Gastroesophageal sphincter (tissue), 4 donors: ENCODE measurements around the gene C19orf12. TPM values are rescaled to one million over a fixed set of nuclear protein-coding genes. Genes with fewer than 3 reads are reported as not detected.
A peak's percentile ranks its signal among the peaks of the same experiment; 100 is the strongest.

Source experiments
- ATAC-seq: fragments of 150-250 bp; one replicate; pipeline ENCODE4 v1.9.1; 2016; ENCODE audit warnings: mild to moderate bottlenecking, moderate library complexity
- H3K27ac ChIP-seq, 4 donors: fragments of 200-600 bp; sonication (generic) in 3 of 4; 1 replicate in 3 of 4; 2 replicates in 1 of 4; pipeline ENCODE4 v1.5.1; 2016 to 2019
- H3K27me3 ChIP-seq: fragments of 200-600 bp; sonication (generic); one replicate; pipeline ENCODE4 v1.5.1; 2019
- H3K36me3 ChIP-seq, 2 donors: fragments of 200-600 bp; sonication (generic); one replicate each; pipeline ENCODE4 v1.5.1; 2019; ENCODE audit warnings: control low read depth in 1 of 2
- H3K4me1 ChIP-seq, 3 donors: fragments of 200-600 bp; sonication (generic); 1 replicate in 2 of 3; 2 replicates in 1 of 3; pipeline ENCODE4 v1.5.1; 2016 to 2019; ENCODE audit warnings: control low read depth in 2 of 3
- H3K4me3 ChIP-seq, 2 donors: fragments of 200-600 bp; sonication (generic); one replicate each; pipeline ENCODE4 v1.5.1; 2019; ENCODE audit warnings: mild to moderate bottlenecking in 1 of 2, moderate library complexity in 1 of 2
- H3K9me3 ChIP-seq, 3 donors: fragments of 200-600 bp; sonication (generic); one replicate each; pipeline ENCODE4 v1.5.1; 2017 to 2019; ENCODE audit warnings: control low read depth in 2 of 3
- EP300 ChIP-seq: sonication (generic); formaldehyde crosslinking; IDR thresholded peaks from one replicate; pipeline ENCODE4 v1.6.1; 2017; ENCODE audit warnings: antibody characterized with exemption, mild to moderate bottlenecking
- POLR2A ChIP-seq, 2 donors: fragments of 450-650 bp; IDR thresholded peaks; one replicate each; pipeline ENCODE4 v1.6.1; 2017; ENCODE audit warnings: antibody characterized with exemption in 2 of 2, mild to moderate bottlenecking in 2 of 2, moderate library complexity in 1 of 2
- POLR2AphosphoS5 ChIP-seq: sonication (generic); formaldehyde crosslinking; IDR thresholded peaks from one replicate; pipeline ENCODE4 v1.6.1; 2017; ENCODE audit warnings: antibody characterized with exemption
- WGBS, 2 donors: methylation state at CpG; one replicate each; pipeline ENCODE4 v1.1.5; 2018; ENCODE audit warnings: low coverage in 1 of 2; 5-methylcytosine and 5-hydroxymethylcytosine counted together
- total RNA-seq, 4 donors: library from RNA; depleted of rRNA; stranded (reverse); fragments of >200 nt; gene quantifications; one replicate each; pipeline ENCODE4 v1.1.0, GENCODE V29; 2016
- TF ChIP-seq, protein P1 (sequence below), 4 experiments: fragments of 200-600 bp in 2 of 4; fragments of 450-650 bp in 2 of 4; sonication (generic) in 1 of 4; IDR thresholded peaks; one replicate each; pipeline ENCODE4 v1.5.1; 2017 to 2019; ENCODE audit warnings: antibody characterized with exemption in 4 of 4, mild to moderate bottlenecking in 2 of 4, moderate library complexity in 2 of 4

Gene C19orf12
- total RNA-seq, 4 donors from 2014 or later: 37.6 to 62.1 (median 49.7) TPM

DNA sequence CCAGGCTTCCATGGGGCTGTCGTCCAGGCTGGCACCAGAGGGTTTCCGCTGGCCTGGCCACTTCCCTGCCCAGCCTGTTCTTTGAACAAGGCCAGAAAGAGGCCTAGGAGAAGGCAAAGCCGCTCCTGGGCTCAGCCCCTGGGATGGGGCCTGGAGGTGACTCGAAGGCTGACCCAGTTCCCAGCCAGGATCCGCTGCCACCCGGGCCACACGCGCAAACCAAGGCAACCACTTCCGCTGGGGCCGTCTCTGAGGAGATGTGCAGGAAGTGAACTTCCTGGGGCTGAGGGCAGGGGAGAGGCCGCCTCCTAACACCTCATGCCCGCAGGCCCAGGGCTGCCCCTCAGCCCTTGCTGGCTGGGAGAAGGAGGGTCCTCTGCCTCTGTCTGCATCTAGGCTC is 34.6 kb downstream of the C19orf12 start:
- H3K4me3 ChIP-seq: no peak overlapping the region
- TF ChIP-seq, protein P1, sequence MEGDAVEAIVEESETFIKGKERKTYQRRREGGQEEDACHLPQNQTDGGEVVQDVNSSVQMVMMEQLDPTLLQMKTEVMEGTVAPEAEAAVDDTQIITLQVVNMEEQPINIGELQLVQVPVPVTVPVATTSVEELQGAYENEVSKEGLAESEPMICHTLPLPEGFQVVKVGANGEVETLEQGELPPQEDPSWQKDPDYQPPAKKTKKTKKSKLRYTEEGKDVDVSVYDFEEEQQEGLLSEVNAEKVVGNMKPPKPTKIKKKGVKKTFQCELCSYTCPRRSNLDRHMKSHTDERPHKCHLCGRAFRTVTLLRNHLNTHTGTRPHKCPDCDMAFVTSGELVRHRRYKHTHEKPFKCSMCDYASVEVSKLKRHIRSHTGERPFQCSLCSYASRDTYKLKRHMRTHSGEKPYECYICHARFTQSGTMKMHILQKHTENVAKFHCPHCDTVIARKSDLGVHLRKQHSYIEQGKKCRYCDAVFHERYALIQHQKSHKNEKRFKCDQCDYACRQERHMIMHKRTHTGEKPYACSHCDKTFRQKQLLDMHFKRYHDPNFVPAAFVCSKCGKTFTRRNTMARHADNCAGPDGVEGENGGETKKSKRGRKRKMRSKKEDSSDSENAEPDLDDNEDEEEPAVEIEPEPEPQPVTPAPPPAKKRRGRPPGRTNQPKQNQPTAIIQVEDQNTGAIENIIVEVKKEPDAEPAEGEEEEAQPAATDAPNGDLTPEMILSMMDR (IDR thresholded peaks at IDR 0.05): no peak
- TF ChIP-seq POLR2AphosphoS5 (no peak), POLR2A (IDR thresholded peaks at IDR 0.05) (no peak), EP300 (no peak)
- no peaks in the 10 kb centered on the region for H3K9me3 ChIP-seq
- ATAC-seq: no peak
- 40% methylated on average over 1 of the region's 12 CpGs; no CpG with 5 or more reads in 1 of the 2 donors for whole genome bisulfite sequencing, 2 donors
- H3K36me3 ChIP-seq: peaks cover 0 to 30% of the 10 kb centered on the region in 2 donors
- H3K27me3 ChIP-seq: no peaks in the 10 kb centered on the region
- H3K4me1 ChIP-seq: peaks cover 0 to 83% (median 56%) of the 10 kb centered on the region in 3 donors
- H3K27ac ChIP-seq: peak overlapping the region in 3 of 4 donors; percentile 69 to 82 (median 75)

DNA sequence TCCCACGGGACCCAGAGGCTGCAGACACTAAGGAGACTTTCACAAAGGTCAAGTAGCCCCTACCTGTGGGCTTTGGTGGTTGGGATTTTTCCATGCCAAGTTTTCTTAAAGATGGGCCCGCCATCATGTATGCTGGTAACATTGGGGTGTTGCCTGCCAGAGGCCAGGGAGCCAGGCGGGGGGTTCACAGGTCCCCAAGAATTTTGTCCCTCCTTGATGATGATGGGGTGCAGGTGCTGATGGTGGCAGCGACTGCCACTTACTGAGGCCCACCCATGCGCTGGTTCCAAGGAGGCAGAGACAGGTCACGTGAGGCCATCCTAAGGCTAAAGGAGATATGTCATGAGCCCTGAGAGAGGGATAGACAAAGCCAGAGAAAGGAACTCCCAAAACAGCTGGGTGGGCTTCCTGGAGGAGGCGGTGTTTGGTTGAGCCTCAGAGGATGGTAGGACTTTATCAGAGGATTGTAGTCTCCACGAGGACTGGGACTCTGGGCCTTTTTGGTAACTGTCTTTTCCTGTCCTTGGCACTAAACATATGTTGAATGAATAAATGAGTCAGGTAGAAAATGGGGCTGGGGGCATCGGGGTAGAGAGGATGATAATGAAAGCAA is 35.4 kb downstream of the C19orf12 start:
- H3K9me3 ChIP-seq: no peaks in the 10 kb centered on the region
- H3K27me3 ChIP-seq: no peaks in the 10 kb centered on the region
- no peak for ATAC-seq
- 80 to 86% methylated on average over 2 of the region's 9 CpGs for WGBS, 2 donors
- H3K27ac ChIP-seq: peak overlapping the region in 3 of 4 donors; percentile 69 to 82 (median 75)
- peaks cover 0 to 84% (median 56%) of the 10 kb centered on the region in 3 donors for H3K4me1 ChIP-seq
- TF ChIP-seq EP300 (no peak), POLR2AphosphoS5 (no peak), POLR2A (IDR thresholded peaks at IDR 0.05) (no peak)
- TF ChIP-seq, protein P1 (IDR thresholded peaks at IDR 0.05): no peak
- H3K36me3 ChIP-seq: peaks cover 0 to 37% of the 10 kb centered on the region in 2 donors
- H3K4me3 ChIP-seq: no peak overlapping the region

DNA sequence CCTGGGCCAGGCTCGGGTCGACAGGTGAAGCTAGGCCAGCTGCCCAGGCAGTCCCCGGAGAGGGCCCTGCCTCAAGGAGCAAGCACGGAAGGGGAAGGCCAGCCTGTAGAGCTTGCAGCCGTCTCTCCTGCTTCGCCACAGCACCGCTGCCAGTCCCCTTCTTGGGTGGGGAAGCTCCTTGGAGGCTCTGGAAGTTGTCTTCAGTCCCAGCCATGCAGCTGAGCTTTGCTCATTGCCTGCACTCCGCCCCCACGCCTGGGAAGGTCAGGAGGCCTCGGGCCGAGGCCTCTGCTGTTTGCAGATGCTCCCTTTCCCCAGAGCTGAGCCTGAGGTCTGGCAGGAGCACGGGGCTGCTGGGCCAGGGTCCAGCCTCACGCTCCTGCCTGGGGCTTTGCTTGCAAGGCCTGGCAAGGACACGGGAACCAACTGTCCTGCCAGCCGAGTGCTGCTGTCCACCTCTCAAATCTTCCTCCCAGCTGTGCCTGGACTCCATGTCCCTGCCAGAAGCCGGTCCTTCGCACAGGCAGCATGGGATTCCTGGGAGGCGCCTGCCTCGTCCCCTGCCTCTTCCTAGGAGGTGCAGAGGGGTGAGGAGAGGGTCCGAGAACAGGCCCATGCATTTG is 36.5 kb downstream of the C19orf12 start:
- peak; percentile 76 for TF ChIP-seq POLR2AphosphoS5
- peak; percentile 60 for TF ChIP-seq EP300
- TF ChIP-seq POLR2A (IDR thresholded peaks at IDR 0.05): no peak
- Histone ChIP-seq H3K4me3 (no peak overlapping the region), H3K9me3 (no peaks in the 10 kb centered on the region), H3K27me3 (no peaks in the 10 kb centered on the region), H3K36me3 (peaks cover 0 to 48% of the 10 kb centered on the region in 2 donors), H3K4me1 (peaks cover 0 to 92% (median 56%) of the 10 kb centered on the region in 3 donors), H3K27ac (peak overlapping the region; percentile 3 to 82 (median 78))
- WGBS, 2 donors: 31% methylated on average over 3 of the region's 20 CpGs; no CpG with 5 or more reads in 1 of the 2 donors
- peak; percentile 87 for ATAC-seq

DNA sequence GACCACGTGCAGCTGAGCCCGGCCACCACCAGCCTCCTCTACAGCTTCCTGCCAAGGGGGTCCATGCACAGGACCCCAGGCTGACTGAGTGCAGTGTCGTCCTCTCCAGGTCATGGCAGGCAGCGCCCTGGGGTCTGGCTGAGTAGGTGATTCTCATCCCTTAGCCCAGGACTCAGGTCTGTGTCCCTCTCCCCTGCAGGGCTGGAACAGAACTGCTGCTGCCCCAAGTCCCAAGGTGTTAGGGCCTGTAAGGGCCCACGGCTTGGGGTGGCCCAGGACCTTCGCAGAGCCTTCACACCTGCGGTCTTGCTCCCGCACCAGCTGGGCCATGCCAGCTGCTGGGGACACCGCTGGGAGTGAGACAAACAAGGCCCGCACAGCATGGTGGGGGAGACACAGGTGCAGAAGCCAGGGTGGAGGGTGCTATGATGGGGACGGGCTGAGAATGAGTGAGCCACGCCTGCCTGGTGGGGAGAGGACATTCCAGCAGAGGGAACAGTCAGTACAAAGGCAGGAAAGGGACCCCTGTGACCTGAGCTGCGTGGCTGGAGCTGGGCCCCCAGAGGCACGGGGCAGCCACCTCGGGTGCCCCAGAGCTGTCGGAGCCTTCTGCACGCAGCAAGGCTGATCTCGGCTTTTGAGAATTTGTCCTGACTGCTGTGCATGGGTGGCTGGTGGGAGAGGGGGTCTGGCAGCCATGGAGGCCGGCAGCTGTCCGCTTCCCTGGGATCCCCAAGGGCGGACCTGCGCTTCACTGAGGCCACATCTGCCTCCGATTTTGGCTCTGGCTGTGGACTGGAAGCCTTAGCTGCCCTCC is 37.9 kb downstream of the C19orf12 start:
- Histone ChIP-seq H3K9me3 (no peaks in the 10 kb centered on the region), H3K36me3 (peaks cover 0 to 53% of the 10 kb centered on the region in 2 donors), H3K4me1 (peaks cover 0 to 97% (median 55%) of the 10 kb centered on the region in 3 donors), H3K27ac (peak overlapping the region in 3 of 4 donors; percentile 55 to 82 (median 75)), H3K27me3 (no peaks in the 10 kb centered on the region), H3K4me3 (no peak overlapping the region)
- no peak for ATAC-seq
- TF ChIP-seq, protein P1 (IDR thresholded peaks at IDR 0.05): no peak
- WGBS, 2 donors: 82 to 100% methylated on average over 1 to 3 of the region's 23 CpGs

DNA sequence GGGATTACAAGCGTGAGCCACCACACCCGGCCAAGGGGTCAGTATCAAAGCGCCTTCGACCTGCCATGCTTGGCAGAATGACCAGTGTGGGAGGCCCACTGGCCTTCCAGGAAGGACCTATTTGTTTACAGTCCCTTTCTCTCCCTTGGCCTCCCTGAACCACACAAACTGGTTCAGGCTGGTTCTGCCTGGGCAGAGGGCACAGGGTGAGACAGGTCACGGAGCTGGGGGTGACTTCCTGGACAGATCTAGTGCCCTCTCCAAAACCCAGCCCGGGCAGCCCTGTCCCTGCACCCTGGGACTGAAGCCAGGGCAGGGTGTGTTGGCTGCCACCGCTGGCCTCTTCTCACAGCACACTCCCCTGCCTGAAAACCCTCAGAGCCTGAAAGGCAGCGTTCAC is 38.5 kb downstream of the C19orf12 start:
- Histone ChIP-seq H3K4me1 (peaks cover 0 to 97% (median 54%) of the 10 kb centered on the region in 3 donors), H3K27ac (peak overlapping the region in 3 of 4 donors; percentile 55 to 82 (median 75)), H3K27me3 (no peaks in the 10 kb centered on the region), H3K9me3 (no peaks in the 10 kb centered on the region), H3K36me3 (peaks cover 0 to 53% of the 10 kb centered on the region in 2 donors), H3K4me3 (no peak overlapping the region)
- 87% methylated on average over 5 of the region's 8 CpGs; no CpG with 5 or more reads in 1 of the 2 donors for WGBS, 2 donors
- no peak for ATAC-seq
- no peak for TF ChIP-seq EP300
- no peak for TF ChIP-seq POLR2AphosphoS5
- TF ChIP-seq, protein P1 (IDR thresholded peaks at IDR 0.05): no peak
- TF ChIP-seq POLR2A (IDR thresholded peaks at IDR 0.05): no peak
